ENCODE measurements around the gene HERC4.
"Not testable (repeated sequence)": the region's sequence is repeated elsewhere in the genome, so short reads cannot be mapped to it uniquely, and the experiment has no call there.

Gene HERC4

DNA sequence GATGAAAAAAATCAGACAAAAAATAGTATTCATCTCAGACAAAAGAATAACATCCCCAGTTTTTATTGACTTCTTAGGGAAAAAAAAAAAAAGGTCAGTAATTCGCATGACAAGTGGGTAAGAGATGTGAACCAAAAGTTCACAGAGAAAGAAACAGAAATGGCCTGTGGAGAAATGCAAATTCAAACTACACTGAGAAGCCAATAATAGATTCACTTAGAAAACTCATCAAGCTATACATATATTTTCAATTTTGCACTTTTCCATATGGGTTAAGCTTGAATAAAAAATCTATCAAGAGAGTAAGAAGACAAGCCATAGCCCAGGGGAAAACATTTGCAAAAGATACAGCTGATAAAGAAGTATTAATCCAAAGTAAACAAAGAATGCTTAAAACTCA lies 28.0 kb downstream of the HERC4 start:
- DNase-seq: no peak

DNA sequence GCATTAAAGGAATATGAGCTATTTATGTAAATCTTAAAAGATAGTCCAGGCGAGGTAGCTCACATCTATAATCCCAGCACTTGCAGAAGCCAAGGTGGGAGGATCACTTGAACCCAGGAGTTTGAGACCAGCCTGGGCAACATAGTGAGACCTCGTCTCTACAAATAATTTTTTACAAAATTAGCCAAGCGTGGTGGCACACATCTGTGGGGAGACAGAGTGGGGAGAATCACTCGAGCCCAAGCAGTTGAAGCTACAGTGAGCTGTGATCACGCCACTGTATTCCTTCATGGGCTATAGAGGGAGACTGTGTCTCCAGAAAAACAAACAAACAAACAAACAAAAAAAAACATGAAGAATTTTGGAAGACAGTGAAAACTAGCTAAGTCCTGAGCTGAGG lies 28.4 kb downstream of the HERC4 start:
- DNase-seq: no peak

DNA sequence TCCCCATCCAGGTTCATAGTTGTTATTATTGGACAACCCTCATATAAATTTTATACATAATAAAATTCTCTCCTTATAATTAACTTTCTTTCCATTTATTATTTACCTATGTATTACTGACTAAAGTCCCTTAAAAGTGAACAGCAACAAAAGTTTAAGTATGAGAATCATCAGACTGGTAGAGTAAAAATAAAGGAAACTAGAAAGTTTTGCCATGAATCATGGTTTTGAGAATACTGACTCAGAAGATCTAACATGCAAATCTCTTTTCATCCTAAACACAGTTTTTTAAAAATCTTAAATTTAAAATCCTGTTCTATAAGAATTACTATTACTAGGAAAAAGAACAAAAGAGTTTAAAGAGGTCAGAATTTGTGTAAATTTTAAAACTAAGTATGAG lies 32.1 kb downstream of the HERC4 start:
- no peak for DNase-seq

DNA sequence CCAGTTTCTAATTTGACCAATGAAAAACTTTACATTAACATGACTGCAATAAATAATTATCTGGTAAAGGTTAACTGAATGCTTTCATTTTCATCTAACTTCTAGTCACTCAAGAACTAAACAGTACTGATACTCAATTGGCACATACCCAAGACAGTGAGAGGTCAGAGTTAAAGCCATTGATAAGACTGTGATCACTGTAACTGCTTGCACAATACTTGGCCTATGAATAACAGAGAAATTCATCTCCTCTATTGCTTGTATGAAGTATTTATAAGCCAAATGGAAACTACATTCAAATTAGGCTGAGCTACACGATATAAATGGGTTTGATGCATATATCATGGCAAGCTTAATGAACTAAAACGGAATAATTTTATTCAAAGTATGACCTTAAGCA lies 43.0 kb downstream of the HERC4 start:
- no peak for DNase-seq

DNA sequence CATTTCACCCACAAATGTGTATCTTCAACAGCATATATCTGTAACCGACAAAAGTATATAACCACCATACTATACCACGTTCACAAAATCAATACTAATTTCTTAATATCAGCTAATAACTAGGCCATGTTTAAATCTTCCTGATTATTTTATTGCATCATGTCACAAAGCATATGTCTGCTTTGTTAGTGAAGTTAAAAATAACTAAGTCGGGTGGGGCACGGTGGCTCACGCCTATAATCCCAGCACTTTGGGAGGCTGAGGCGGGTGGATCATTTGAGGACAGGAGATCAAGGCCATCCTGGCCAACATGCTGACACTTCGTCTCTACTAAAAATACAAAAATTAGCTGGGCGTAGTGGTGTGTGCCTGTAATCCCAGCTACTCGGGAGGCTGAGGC lies 47.7 kb downstream of the HERC4 start:
- DNase-seq: no peak

DNA sequence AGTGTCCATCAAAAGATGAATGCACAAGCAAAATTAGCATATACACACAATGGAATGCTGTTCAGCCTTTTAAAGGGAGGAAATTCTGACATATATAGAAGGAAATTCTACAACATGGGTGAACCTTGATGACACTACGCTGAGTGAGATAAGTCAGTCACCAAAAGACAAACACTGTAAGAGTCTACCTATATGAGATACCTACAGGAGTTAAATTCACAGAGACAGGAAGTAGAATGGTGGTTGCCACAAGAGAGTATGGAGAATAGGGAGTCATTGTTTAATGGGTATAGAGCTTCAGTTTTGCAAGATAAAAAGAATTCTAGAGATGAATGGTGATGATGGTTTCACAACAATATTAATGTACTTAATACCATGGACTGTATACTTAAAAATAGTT lies 51.8 kb downstream of the HERC4 start:
- no peak for DNase-seq

DNA sequence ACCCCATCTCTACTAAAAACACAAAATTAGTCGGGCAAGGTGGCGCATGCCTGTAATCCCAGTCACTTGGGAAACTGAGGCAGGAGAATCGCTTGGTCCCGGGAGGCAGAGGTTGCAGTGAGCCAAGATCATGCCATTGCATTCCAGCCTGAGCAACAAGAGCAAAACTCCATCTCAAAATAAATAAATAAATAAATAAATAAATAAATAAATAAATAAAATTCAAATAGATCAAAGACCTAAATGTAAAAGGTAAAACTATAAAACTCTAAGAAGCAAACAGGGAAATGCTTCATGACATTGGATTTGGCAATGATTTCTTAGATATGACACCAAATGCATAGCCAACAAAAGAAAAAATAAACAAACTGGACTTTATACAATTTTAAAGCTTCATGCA lies 52.8 kb downstream of the HERC4 start:
- not testable (repeated sequence) for DNase-seq

DNA sequence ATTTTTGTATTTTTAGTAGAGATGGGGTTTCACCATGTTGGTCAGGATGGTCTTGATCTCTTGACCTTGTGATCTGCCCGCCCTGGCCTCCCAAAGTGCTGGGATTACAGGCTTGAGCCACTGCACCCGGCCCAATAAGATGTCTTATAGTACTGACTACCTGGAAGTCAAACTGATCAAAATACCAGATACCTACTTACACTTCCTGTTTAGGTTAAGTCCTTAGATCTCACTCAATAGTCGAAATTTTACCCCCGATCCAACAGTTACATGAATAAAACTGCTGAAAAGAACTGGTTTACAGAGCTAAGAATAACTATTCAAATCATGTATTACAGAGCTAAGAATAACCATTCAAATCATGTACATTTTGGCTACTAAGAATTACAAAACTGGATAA lies 58.6 kb downstream of the HERC4 start:
- not testable (repeated sequence) for DNase-seq

DNA sequence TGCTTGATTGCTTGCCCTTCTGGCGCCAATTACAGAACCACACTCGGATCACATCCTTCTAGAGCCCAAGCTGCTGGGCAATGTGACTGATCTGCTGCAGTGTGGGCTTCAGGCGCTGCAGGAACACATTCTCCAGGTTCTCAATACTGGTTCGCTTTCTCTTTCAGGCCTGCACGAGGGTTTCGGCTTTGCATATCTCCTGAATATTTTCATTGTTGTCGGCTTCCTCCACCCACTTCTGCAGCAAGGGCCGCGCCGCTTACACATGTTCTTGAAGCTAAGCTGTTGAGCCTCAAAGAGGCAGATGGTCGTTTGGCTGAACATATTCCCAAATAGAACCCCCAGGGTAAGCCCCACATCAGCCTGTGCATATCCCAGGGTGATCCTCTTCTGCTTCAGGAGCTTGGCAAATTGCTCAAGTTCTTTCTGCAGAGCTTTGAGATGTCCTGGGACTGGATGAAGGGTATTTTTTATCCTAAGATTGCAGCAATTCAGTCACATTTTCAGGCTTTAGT lies 64.6 kb downstream of the HERC4 start:
- DNase-seq: no peak

DNA sequence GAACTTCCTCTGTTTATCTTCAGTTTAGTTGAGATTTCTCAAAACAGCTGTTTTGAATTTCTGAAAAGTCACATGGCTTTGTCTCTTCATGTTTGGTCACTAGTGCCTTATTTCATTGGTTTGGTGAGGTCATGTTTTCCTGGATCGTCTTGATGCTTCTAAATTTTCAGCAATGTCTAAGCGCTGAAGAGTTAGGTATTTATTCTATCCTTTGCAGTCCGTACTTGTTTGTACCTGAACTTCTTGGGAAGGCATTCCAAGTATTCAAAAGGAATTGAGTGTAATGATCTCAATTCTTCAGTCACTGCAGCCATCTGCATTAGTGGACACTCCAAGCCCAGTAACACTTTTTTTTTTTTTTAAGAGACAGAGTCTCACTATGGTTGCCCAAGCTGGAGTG lies 67.7 kb downstream of the HERC4 start:
- no peak for DNase-seq

DNA sequence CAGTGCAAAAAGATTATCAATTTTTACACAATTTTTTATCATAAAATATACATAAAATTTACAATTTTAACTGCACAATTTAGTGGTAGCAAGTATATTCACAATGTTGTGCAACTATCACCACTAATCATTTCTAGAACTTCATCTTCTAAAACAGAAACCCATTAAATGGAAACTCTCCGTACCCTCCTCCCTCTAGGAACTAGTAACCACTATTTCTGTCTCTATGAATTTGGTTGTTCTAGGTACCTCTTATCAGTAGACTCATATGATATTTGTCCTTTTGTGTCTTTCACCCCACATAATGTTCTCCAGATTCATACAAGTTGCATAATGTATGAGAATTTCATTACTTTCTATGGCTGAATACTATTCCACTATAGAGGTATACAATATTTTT lies 73.5 kb downstream of the HERC4 start:
- DNase-seq: no peak

DNA sequence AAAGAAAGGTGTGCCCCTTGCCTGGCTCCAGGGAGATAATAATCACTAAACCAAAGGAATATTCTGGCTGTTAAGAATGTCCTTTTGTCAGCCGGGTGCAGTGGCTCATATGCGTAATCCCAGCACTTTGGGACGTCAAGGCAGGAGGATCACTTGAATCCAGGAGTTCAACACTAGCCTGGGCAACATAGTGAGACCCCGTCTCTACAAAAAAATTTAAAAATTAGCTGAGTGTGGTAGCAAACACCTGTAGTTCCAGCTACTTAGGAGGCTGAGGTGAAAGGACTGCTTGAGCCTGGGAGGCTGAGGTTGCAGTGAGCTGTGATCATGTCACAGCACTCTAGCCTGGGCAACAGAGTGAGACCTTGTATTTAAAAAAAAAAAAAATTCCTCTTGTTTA lies 74.1 kb downstream of the HERC4 start:
- DNase-seq: no peak

DNA sequence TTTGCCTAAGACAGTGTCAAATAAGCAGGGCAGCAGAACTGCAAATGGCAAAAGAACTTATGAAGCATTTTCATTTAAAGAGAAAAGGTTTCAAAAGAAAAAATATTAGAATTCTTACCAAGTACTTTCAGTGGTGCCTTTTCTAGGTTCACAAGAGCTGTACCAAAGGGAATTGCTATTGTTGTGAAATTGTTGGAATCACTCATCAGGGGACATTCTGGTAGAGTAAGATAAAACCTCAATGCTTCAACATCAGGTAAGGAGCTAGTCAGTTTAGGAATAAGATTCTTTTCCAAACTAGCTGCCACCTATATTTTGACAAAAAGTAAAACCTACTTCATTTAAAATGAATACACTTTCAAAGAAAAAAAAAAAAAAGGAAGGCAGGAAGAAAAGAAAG lies 85.0 kb downstream of the HERC4 start:
- no peak for DNase-seq

DNA sequence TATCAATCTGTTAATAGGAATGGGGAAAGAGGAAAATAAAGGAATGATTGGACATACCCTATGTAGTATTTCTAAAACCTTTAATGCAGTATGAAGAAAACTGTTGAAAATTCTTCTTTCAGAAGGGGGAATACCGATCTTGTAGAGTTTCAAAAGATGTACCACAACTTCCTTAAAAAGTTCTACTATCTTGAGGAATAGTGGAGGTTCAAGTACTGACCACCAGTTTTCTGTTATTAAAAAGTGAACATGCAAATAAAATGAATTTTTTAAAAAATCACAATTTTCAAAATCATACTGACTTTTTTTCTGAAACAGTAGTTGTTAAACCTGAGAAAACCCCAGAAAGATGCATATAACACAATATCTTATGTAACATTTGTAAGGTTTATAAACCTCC lies 86.5 kb downstream of the HERC4 start:
- DNase-seq: no peak

DNA sequence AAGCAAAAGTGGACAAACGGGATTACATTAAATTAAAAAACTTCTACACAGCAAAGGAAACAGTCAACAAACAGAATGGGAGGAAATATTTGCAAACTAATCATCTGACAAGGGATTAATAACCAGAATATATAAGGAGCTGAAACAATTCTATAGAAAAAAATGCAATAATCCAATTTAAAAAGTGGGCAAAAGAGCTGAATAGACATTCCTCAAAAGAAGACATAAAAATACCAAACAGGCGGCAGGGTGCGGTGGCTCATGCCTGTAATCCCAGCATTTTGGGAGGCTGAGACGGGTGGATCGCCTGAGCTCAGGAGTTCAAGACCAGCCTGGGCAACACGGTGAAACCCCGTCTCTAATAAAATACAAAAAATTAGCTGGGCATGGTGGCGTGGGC lies 92.5 kb downstream of the HERC4 start:
- DNase-seq: not testable (repeated sequence)

DNA sequence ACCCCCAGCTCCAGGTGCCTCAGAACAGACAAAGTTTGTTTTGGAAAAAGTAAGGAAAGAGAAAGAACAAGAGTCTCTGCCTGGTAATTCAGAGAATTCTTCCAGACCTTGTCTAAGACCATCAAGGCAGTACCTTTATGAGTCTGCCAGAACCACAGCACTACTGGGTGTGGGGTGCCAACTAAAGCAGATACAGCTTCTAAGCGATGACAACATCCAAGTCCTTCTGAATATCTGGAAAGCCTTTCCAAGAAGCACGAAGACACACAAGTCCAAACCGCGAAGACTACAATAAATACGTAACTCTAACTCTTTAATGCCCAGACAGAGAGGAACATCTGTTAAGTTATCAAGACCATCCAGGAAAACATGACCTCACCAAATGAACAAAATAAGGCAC lies 96.3 kb downstream of the HERC4 start:
- DNase-seq: no peak

DNA sequence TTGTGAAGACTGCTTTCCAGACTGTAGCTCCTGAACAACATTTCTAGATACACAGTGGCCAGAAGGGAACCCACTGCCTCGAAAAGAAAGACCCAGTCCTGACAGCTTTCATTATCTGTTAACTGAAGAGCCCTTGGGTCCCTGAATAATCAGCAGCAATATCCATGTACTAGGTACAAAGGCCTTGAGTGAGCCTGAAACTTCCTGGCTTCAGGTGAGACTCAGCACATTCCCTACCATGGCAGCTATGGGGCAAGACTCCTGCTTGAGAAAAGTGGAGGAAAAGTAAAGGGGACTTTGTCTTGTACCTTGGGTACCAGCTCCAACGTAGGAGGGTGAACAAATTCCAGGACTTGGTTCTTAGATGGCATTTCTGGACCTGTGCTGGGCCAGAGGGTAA lies 97.8 kb downstream of the HERC4 start:
- no peak for DNase-seq

DNA sequence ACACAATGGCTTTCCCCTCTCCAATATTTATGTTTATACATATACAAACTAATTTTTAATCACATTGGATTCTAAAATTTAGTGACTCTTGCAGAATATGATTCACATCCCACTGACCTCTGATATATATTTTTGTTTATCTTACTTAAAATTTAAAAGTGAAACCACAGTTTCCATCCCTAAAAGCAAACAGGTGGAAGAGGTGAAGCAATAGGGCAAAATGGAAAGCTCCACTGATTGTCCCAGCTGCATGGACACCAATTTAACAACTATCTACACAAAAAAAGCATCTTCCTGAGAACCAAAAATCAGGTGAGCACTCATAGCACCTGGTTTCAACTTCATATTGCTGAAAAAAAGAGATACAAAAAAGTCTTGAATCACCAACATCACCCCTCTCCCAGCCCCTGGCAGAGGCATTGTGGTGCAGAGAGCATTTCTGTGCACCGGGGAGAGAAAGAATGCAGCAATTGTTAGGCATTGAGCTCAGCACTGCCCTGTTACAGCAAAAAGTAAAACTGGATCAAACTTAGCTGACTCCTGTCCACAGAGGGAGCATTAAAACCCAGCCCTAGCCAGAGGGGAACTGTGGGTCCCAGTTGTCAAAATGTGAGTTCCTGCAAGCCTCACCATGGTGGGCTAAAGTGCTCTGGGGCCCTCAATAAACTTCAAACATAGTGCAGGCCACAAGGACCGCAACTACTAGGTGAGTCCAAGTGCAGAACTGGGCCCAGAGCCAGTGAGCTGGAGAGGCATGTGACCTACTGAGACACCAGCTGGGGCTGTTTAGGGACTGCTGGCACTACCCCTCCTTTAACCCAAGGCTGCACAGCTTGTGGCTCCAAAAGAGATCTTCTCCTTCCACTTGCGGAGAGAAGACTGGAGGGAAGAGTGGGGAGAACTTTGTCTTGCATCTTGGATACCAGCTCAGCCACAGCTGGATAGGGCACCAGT lies 98.5 kb downstream of the HERC4 start:
- DNase-seq: no peak

DNA sequence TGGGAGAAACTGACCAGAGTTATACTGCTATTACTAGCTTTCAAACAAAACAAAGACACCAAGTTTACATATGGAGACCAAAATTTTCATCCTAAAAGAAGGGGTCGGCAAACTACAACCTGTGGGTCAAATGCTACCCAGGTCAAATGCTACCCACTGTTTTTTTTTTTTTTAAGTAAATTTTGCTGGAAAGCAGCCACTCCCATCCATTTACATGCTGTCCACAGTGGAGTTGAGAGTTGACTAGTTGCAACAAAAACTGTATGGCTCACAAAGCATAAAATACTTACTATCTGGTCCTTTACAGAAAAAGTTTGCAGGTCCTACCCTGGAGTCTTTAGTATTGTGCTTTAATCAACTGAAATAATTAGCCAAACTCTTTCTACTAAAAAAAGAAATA lies 99.2 kb downstream of the HERC4 start:
- DNase-seq: no peak

DNA sequence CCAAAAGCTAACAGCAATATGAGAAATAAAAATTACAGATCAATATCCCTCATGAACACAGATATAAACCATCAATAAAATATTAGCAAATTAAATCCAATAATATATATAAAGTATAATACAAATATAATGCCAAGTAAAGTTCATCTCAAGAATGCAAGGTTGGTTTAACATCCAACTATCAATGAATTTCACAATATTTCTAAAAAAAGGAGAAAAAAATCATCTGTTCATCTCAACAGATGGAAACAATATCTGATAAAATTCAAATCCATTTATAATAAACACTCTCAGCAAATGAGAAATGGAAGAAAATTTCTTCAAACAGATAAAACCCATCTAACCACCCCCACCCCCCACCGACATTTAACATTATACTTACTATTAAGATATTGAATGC lies 103.8 kb downstream of the HERC4 start:
- DNase-seq: no peak

DNA sequence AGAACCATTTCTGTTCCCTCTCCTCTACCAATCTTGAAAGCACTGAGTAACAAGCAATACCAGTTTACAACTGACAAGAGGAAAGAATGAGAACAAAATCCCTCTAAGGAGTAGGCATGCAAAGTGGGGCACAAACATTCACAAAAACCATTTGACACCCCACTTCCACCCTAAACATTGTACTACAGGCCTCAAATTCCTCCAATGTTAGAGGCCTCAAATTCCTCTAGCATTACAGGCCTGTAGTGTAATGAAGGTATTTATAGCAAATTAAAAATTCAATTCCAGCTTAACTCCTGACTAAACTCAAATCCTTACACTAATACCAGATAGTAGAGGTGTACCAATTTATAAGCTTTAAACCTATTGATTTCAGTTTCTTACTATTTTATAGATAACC lies 105.2 kb downstream of the HERC4 start:
- DNase-seq: no peak

DNA sequence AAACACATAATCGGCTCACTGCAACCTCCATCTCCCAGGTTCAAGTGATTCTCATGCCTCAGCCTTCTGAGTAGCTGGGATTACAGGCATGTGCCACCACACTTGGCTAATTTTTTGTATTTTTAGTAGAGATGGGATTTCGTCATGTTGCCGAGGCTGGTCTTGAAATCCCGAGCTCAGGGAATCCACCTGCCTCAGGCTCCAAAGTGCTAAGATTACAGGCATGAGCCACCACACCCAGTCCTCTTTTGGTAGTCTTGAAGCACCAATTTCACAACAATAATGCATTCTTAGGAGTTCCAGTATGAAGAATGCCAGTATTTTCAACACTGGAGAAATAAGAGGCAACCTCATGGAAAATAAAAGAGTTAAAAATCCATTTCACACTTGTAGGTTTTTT lies 109.0 kb downstream of the HERC4 start:
- not testable (repeated sequence) for DNase-seq

DNA sequence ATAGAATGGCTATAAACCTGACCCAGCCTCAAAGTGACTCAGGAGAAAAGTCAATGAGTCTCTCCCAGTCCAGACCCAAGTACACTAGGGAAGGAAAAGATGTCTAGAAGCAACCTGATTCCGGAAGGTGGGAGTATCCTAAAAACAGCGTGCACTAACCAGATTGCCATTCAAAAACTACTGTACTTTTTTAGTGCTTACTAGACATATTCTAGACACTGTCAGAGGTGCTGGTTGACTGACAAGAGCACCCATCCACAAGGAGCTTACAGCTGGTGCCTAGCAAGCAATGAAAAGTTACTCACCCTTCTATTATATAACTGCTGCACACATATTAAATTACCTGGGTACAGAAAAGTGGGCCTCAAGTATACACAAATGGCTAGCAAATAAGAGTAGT lies 109.6 kb downstream of the HERC4 start:
- DNase-seq: no peak

DNA sequence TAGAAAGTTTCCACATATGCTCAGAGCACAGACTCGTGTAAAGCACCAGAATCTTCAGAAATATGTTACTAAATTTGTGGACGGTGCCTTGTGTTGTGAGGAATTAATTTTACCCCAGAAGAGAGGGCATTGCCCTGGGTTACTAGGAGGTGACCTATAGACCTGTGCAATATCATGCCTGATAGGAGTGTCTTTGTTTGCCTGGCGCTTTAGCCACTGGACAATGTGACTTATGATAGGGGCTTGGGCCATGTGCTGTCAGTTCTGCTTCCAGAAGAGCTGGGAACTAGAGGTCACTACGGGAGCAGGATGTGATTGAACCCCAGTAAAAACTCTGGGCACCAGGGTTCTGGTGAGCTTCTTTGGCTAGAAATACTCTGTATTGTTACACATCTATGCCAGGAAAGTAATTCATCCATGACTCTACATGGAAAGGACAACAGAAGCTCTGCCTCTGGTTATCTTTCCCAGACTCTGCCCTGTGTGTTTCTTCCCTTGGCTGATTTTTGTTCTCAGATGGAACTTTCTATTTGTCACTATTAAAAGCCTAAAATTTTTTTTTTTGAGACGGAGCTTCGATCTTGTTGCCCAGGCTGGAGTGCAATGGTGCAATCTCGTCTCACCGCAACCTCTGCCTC lies 115.1 kb downstream of the HERC4 start:
- DNase-seq: no peak

Measured in NCI-H510A (cell line).